OCI-LY3 (cell line): Measurements from ENCODE around the gene CALHM4.

Experiments
- H2AFZ ChIP-seq: fragments of 200-600, 300-600 bp; shearing (Covaris generic); 2 replicates; pipeline ENCODE4 v1.6.0; 2014; ENCODE audit warnings: antibody characterized with exemption, low read depth, low read length
- H3K27ac ChIP-seq: fragments of 200-600, 300-600 bp; sonication (generic); 2 replicates; pipeline ENCODE4 v1.5.1; 2014; ENCODE audit warnings: mild to moderate bottlenecking, low read length, moderate library complexity, mixed read lengths
- H3K27me3 ChIP-seq: fragments of 200-600, 300-600 bp; sonication (generic); 2 replicates; pipeline ENCODE4 v1.6.1; 2014; ENCODE audit warnings: low read depth, low read length, mixed read lengths
- H3K36me3 ChIP-seq: fragments of 200-600, 300-600 bp; sonication (generic); replicated peaks from 2 replicates; pipeline ENCODE3; 2014; ENCODE audit warnings: low read depth, low read length, mixed read lengths
- H3K4me1 ChIP-seq: fragments of 300-600, 200-600 bp; sonication (generic); 2 replicates; pipeline ENCODE4 v1.6.1; 2014; ENCODE audit warnings: low read length, mixed read lengths
- H3K4me2 ChIP-seq: fragments of 200-600, 300-600 bp; sonication (generic); 2 replicates; pipeline ENCODE4 v1.6.1; 2014; ENCODE audit warnings: low read length, mixed read lengths
- H3K4me3 ChIP-seq: fragments of 300-600, 200-600 bp; sonication (generic); 2 replicates; pipeline ENCODE4 v1.5.1; 2014; ENCODE audit warnings: antibody characterized with exemption, mild to moderate bottlenecking, low read length, moderate library complexity
- H3K79me2 ChIP-seq: fragments of 300-600, 200-600 bp; shearing (Covaris generic); 2 replicates; pipeline ENCODE4 v1.6.1; 2014; ENCODE audit warnings: mild to moderate bottlenecking, low read length, mixed read lengths
- H3K9ac ChIP-seq: fragments of 300-600, 200-600 bp; shearing (Covaris generic); 2 replicates; pipeline ENCODE4 v1.6.0; 2014; ENCODE audit warnings: mild to moderate bottlenecking, low read length, moderate library complexity
- H3K9me3 ChIP-seq: fragments of 200-600, 300-600 bp; shearing (Covaris generic); 2 replicates; pipeline ENCODE4 v1.6.1; 2014; ENCODE audit warnings: low read length, mixed read lengths; ENCODE audit not compliant: insufficient read depth
- H4K20me1 ChIP-seq: fragments of 200-600, 300-600 bp; sonication (generic); 2 replicates; pipeline ENCODE4 v1.6.1; 2016; ENCODE audit warnings: low read length, mixed read lengths; ENCODE audit not compliant: insufficient read depth
- CTCF ChIP-seq: fragments of 200-600, 300-600 bp; sonication (generic); IDR thresholded peaks from 2 replicates; pipeline ENCODE4 v1.5.1; 2014; ENCODE audit warnings: antibody characterized with exemption, low read length, low read depth
- EZH2phosphoT487 ChIP-seq: fragments of 200-600 bp; shearing (Covaris generic); IDR thresholded peaks from 2 replicates; pipeline ENCODE4 v1.6.1; 2018; ENCODE audit warnings: antibody characterized with exemption, mixed run types, low read depth

Gene CALHM4

DNA sequence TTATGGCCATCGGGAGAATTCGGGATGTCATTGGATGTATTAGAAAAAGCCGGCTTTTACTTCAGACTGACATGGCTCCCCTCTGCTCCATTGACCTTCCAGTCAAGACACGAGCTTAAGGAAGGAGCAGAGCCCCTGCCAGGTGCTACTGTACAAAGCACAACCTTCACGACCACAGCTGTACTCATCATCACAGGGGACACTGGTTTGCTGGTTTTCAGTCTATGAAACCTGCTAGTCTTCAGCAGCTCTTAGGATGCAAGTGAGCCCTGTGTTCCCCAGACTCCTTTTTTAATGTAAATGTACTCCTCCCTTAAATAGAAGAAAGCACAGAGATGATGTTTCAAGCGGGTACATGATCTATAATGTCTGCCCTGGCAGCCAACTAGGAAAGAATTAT, 6.2 kb upstream of the CALHM4 start:
- Histone ChIP-seq H3K4me2 (no peak overlapping the region), H2AFZ (no peak overlapping the region), H4K20me1 (no peaks in the 10 kb centered on the region), H3K36me3 (no peaks in the 10 kb centered on the region), H3K9me3 (no peaks in the 10 kb centered on the region), H3K27me3 (peaks cover 10% of the 10 kb centered on the region), H3K79me2 (no peaks in the 10 kb centered on the region), H3K4me3 (no peak overlapping the region), H3K27ac (no peak overlapping the region), H3K4me1 (no peaks in the 10 kb centered on the region), H3K9ac (no peak overlapping the region)
- TF ChIP-seq EZH2phosphoT487 (no peak), CTCF (no peak)

DNA sequence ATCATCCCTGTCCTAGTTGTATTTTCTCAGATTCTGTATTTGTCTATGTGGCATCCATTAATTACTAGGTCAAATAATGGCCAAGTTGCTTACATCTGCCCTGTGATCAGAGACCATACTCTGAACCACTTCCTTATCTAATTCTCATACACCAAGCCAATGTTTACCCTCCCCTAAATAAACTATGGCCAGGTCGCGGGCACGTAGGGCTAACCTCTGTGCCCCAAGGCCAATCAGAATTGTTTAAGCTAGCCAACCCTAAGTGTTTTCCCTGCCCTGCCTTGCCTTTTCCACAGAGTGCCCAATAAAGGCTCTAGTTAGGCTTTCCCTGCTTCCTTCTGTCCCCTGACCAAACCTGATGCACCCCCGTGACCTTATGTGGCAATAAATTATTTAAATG, 2.8 kb upstream of the CALHM4 start:
- Histone ChIP-seq H3K27ac (no peak overlapping the region), H3K79me2 (no peaks in the 10 kb centered on the region), H3K4me3 (no peak overlapping the region), H3K4me2 (no peak overlapping the region), H2AFZ (no peak overlapping the region), H3K4me1 (no peaks in the 10 kb centered on the region), H4K20me1 (no peaks in the 10 kb centered on the region), H3K9ac (no peak overlapping the region), H3K27me3 (peaks cover 9% of the 10 kb centered on the region; the same call in 1 of the 2 replicates), H3K9me3 (no peaks in the 10 kb centered on the region), H3K36me3 (no peaks in the 10 kb centered on the region)
- TF ChIP-seq EZH2phosphoT487 (no peak), CTCF (no peak)

DNA sequence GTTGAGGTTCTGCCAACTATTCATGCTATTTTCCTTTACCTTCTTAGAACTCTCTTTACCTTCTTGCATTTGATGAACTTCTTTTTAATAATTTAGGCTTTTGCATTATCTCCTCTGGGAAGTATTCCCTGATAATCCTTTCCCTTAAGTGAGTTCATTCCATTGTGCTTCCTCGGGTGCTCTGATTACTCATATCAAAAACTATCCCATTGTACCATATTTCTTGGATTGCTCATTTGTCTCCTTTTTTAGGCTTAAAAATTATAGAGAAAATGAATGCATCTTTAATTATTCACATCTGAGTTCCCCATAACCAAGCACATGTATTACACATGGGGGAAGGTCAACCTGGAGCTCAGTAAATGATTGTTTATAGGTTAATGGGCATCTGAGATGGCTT, 2.5 kb downstream of the CALHM4 start:
- no peaks in the 10 kb centered on the region for H4K20me1 ChIP-seq
- no peak overlapping the region for H2AFZ ChIP-seq
- H3K36me3 ChIP-seq, result no peaks in the 10 kb centered on the region
- H3K4me3 ChIP-seq, result no peak overlapping the region
- no peaks in the 10 kb centered on the region for H3K4me1 ChIP-seq
- H3K27ac ChIP-seq, result no peak overlapping the region
- no peak overlapping the region for H3K9ac ChIP-seq
- H3K27me3 ChIP-seq, result peaks cover 9% of the 10 kb centered on the region
- no peak overlapping the region for H3K4me2 ChIP-seq
- TF ChIP-seq CTCF, result no peak
- H3K9me3 ChIP-seq, result no peaks in the 10 kb centered on the region
- H3K79me2 ChIP-seq, result no peaks in the 10 kb centered on the region

DNA sequence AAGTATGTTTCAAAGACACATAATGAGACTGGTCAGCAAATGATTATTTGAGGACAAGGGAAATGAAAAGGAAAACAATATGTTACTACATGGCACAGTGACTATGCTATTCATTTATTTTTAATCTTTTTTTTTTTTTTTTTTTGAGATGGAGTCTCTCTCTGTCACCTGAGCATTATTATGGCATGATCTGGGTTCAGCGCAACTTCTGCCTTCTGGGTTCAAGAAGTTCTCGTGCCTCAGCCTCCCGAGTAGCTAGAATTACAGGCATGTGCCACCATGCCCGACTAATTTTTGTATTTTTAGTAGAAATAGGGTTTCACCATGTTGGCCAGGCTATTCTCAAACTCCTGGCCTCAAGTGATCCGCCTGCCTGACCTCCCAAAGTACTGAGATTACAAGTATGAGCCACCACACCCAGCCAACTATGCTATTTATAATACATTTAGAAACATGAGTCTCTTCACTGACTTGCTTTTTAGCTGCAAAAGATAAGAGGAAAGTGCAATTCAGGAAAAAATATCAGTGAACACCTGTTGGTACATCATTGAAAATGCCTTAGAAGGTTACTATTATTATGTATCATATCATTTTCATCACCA, 3.4 kb downstream of the CALHM4 start:
- no peak overlapping the region for H3K4me3 ChIP-seq
- no peaks in the 10 kb centered on the region for H3K36me3 ChIP-seq
- H3K27me3 ChIP-seq, result peaks cover 9% of the 10 kb centered on the region
- H3K4me2 ChIP-seq, result no peak overlapping the region
- H3K27ac ChIP-seq, result no peak overlapping the region
- H4K20me1 ChIP-seq, result no peaks in the 10 kb centered on the region
- no peaks in the 10 kb centered on the region for H3K4me1 ChIP-seq
- no peaks in the 10 kb centered on the region for H3K9me3 ChIP-seq
- no peak for TF ChIP-seq CTCF
- no peak for TF ChIP-seq EZH2phosphoT487
- H2AFZ ChIP-seq, result no peak overlapping the region
- no peaks in the 10 kb centered on the region for H3K79me2 ChIP-seq
- no peak overlapping the region for H3K9ac ChIP-seq
